ENCODE data around the gene SCARF2.

- TF ChIP-seq CTCF (IDR thresholded peaks at IDR 0.05) (no peak), POLR2A (IDR thresholded peaks at IDR 0.05) (no peak)
Measured at GRCh38 chr22:20444325-20444724, 6.7 kb upstream of the SCARF2 start.

All from esophagus squamous epithelium (tissue), 4 donors.